Measurements from ENCODE around the gene BAZ1A. TPM values are rescaled to one million over a fixed set of nuclear protein-coding genes. Genes with fewer than 3 reads are reported as not detected.

The BAZ1A gene
- total and polyA plus RNA-seq, 2 of the 8 experiments (the other 6 are each of a cell fraction or from before 2014, with no cell fraction given): 8.0 to 23.1 TPM

GRCh38 chr14:34824826-34825225 lies 50.3 kb downstream of the BAZ1A start:
- Histone ChIP-seq H3K23ac (ENCODE audit: insufficient read length) (no peak overlapping the region), H3K4ac (replicated peaks; ENCODE audit: insufficient read length, low read depth, low read length) (no peak overlapping the region), H2BK15ac (ENCODE audit: low read length) (no peak overlapping the region), H2BK12ac (ENCODE audit: low read depth, low read length) (no peak overlapping the region), H2BK20ac (ENCODE audit: low read length) (no peak overlapping the region), H3K4me2 (ENCODE audit: insufficient read depth in 1 of 2, low read depth in 2 of 2, low read length in 2 of 2) (no peak overlapping the region), H3K27ac (ENCODE audit: low read depth, low read length) (no peak overlapping the region), H3K9me3 (ENCODE audit: insufficient read depth in 2 of 2, low read depth in 1 of 2, low read length in 1 of 2) (no peaks in the 10 kb centered on the region), H4K8ac (ENCODE audit: extremely low read depth, insufficient read depth, low read length) (no peak overlapping the region), H4K91ac (replicated peaks; ENCODE audit: insufficient read length, low read length) (no peak overlapping the region), H3K79me2 (ENCODE audit: control insufficient read depth in 1 of 2, insufficient read depth in 2 of 2, low read length in 2 of 2) (no peaks in the 10 kb centered on the region), H2AK5ac (ENCODE audit: low read depth, low read length) (no peak overlapping the region), H3K14ac (ENCODE audit: insufficient read length) (no peak overlapping the region), H4K20me1 (replicated peaks in 1 of 2; ENCODE audit: control insufficient read depth in 1 of 2, insufficient read depth in 2 of 2, low read length in 2 of 2) (no peaks in the 10 kb centered on the region), H3K4me3 (ENCODE audit: extremely low read depth in 1 of 4, insufficient read depth in 2 of 4, low read depth in 3 of 4, low read length in 4 of 4) (no peak overlapping the region), H3K79me1 (ENCODE audit: low read depth, low read length) (no peaks in the 10 kb centered on the region), H2AFZ (ENCODE audit: low read length) (no peak overlapping the region), H4K5ac (ENCODE audit: insufficient read length, low read depth, low read length) (no peak overlapping the region), H3K56ac (replicated peaks; ENCODE audit: insufficient read length, low read depth, low read length) (no peak overlapping the region), H3K4me1 (replicated peaks in 1 of 4; ENCODE audit: control insufficient read depth in 3 of 4, insufficient read depth in 4 of 4, low read length in 3 of 4) (no peaks in the 10 kb centered on the region), H3K9ac (replicated peaks in 1 of 4; ENCODE audit: extremely low read depth in 1 of 4, low read depth in 3 of 4, low read length in 3 of 4) (no peak overlapping the region), H2BK120ac (replicated peaks; ENCODE audit: low read depth, low read length) (no peak overlapping the region), H3K18ac (ENCODE audit: extremely low read depth, low read length) (no peak overlapping the region), H3K27me3 (replicated peaks in 1 of 4; ENCODE audit: control insufficient read depth in 3 of 4, extremely low read depth in 1 of 4, insufficient read depth in 3 of 4, low read length in 3 of 4) (no peaks in the 10 kb centered on the region), H3K36me3 (ENCODE audit: control insufficient read depth in 2 of 4, insufficient read depth in 4 of 4, low read length in 3 of 4) (peaks cover 0 to 2% (median 0%) of the 10 kb centered on the region in 4 experiments; a peak in 1 of 8 replicates), H2BK5ac (ENCODE audit: low read depth, low read length) (no peak overlapping the region), H3K23me2 (ENCODE audit: low read depth, low read length) (no peaks in the 10 kb centered on the region)
- DNase-seq (ENCODE audit: low read depth in 1 of 2, low spot score in 2 of 2) (no peak), FAIRE-seq (no peak)
- ChIA-PET CTCF (ENCODE audit: partially characterized antibody) (no interaction called here), POLR2A (ENCODE audit: partially characterized antibody) (interaction anchor here (1.0 kb wide), 2 partner anchors 11 to 16 kb away, joined by 3 read pairs; no protein-coding TSS in a partner anchor)
- TF ChIP-seq TAF7 (optimal IDR thresholded peaks at IDR 0.05; ENCODE audit: borderline replicate concordance, low read depth, low read length) (no peak), KDM5A (IDR thresholded peaks at IDR 0.05; ENCODE audit: low read length) (no peak), KDM1A (IDR thresholded peaks at IDR 0.05; ENCODE audit: borderline replicate concordance, low read length) (no peak)
- WGBS, 2 experiments (ENCODE audit: extremely low coverage in 1 of 2, insufficient coverage in 1 of 2, insufficient read length in 1 of 2, insufficient replicate concordance in 2 of 2, low coverage in 1 of 2, low lambda C conversion rate in 2 of 2, missing lambda C conversion rate in 1 of 2): 91% methylated on average over 3 of the region's 3 CpGs; no CpG with 5 or more reads in 1 of the 2 experiments
